ENCODE data around the gene MCHR1.
"Not testable (repeated sequence)": the region's sequence is repeated elsewhere in the genome, so short reads cannot be mapped to it uniquely, and the experiment has no call there.

MCHR1 gene

GRCh38 chr22:40655941-40656340 lies 23.3 kb upstream of the MCHR1 start:
- DNase-seq (ENCODE audit: low read depth in 3 of 3), result not testable (repeated sequence)

- DNase-seq (ENCODE audit: low read depth in 3 of 3), result not testable (repeated sequence)
These were observed 22.6 kb upstream of the MCHR1 start for GRCh38 chr22:40656651-40657050.

- DNase-seq (ENCODE audit: low read depth in 3 of 3), result no peak
These were observed 20.1 kb upstream of the MCHR1 start for GRCh38 chr22:40659166-40659565.

GRCh38 chr22:40660730-40661129 lies 18.6 kb upstream of the MCHR1 start:
- DNase-seq (ENCODE audit: low read depth in 3 of 3), result no peak

GRCh38 chr22:40661671-40662070 lies 17.6 kb upstream of the MCHR1 start:
- no peak for DNase-seq (ENCODE audit: low read depth in 3 of 3)

GRCh38 chr22:40665312-40665711 lies 14.0 kb upstream of the MCHR1 start:
- DNase-seq (ENCODE audit: low read depth in 3 of 3), result no peak

GRCh38 chr22:40666151-40666848 lies 13.0 kb upstream of the MCHR1 start:
- DNase-seq (ENCODE audit: low read depth in 3 of 3), result no peak

GRCh38 chr22:40668611-40669411 lies 10.5 kb upstream of the MCHR1 start:
- no peak for DNase-seq (ENCODE audit: low read depth in 3 of 3)

GRCh38 chr22:40670058-40670457 lies 9.2 kb upstream of the MCHR1 start:
- DNase-seq (ENCODE audit: low read depth in 3 of 3), result no peak

- DNase-seq (ENCODE audit: low read depth in 3 of 3), result no peak
These were observed 7.9 kb upstream of the MCHR1 start for GRCh38 chr22:40671369-40671768.

GRCh38 chr22:40671796-40672360 lies 7.4 kb upstream of the MCHR1 start:
- DNase-seq (ENCODE audit: low read depth in 3 of 3), result no peak

GRCh38 chr22:40673017-40673416 lies 6.3 kb upstream of the MCHR1 start:
- no peak for DNase-seq (ENCODE audit: low read depth in 3 of 3)

GRCh38 chr22:40674274-40674673 lies 5.0 kb upstream of the MCHR1 start:
- DNase-seq (ENCODE audit: low read depth in 3 of 3), result no peak

- DNase-seq (ENCODE audit: low read depth in 3 of 3), result not testable (repeated sequence)
These were observed 3.1 kb upstream of the MCHR1 start for GRCh38 chr22:40676166-40676565.

- no peak for DNase-seq (ENCODE audit: low read depth in 3 of 3)
These were observed 2.6 kb upstream of the MCHR1 start for GRCh38 chr22:40676644-40677043.

GRCh38 chr22:40678493-40679248 lies 613 bp upstream of the MCHR1 start:
- DNase-seq (ENCODE audit: low read depth in 3 of 3), result no peak

- DNase-seq (ENCODE audit: low read depth in 3 of 3), result no peak
These were observed 907 bp downstream of the MCHR1 start for GRCh38 chr22:40679964-40680818.

- no peak for DNase-seq (ENCODE audit: low read depth in 3 of 3)
These were observed 1.5 kb downstream of the MCHR1 start for GRCh38 chr22:40680819-40681183.

GRCh38 chr22:40681451-40681850 lies 2.2 kb downstream of the MCHR1 start:
- DNase-seq (ENCODE audit: low read depth in 3 of 3), result no peak

GRCh38 chr22:40684728-40685127 lies 5.4 kb downstream of the MCHR1 start:
- DNase-seq (ENCODE audit: low read depth in 3 of 3), result no peak

GRCh38 chr22:40685406-40685805 lies 6.1 kb downstream of the MCHR1 start:
- DNase-seq (ENCODE audit: low read depth in 3 of 3), result no peak
